Cardiac fibroblast (primary cell): Measurements from ENCODE around the gene EIF4H.
A peak's percentile ranks its signal among the peaks of the same experiment; 100 is the strongest.

Experiments used
- DNase-seq, 2 donors: peaks; one replicate each; pipeline versions ENCODE4 v3.0.0 to v3.0.0-alpha.2; 2010; ENCODE audit warnings: low read depth in 2 of 2
- H3K4me3 ChIP-seq, 2 donors: replicated peaks in 1 of 2; 1 replicate in 1 of 2; 2 replicates in 1 of 2; pipeline ENCODE4 v1.5.1; 2011; ENCODE audit warnings: low read depth in 2 of 2, low read length in 2 of 2, mild to moderate bottlenecking in 2 of 2, moderate library complexity in 1 of 2
- CTCF ChIP-seq: IDR thresholded peaks from one replicate; pipeline ENCODE4 v1.5.1; 2011; ENCODE audit warnings: low read depth, mild to moderate bottlenecking, low read length, inconsistent platforms

The EIF4H gene

GRCh38 chr7:74181821-74182220 is 7.7 kb downstream of the EIF4H start:
- TF ChIP-seq CTCF = no peak
- no peak overlapping the region for H3K4me3 ChIP-seq
- DNase-seq = peak in 1 of 2 donors; percentile 27

- no peak for TF ChIP-seq CTCF
- H3K4me3 ChIP-seq = no peak overlapping the region
- no peak for DNase-seq
Measured at GRCh38 chr7:74182453-74183090, 8.4 kb downstream of the EIF4H start.

GRCh38 chr7:74183142-74183541 is 9.0 kb downstream of the EIF4H start:
- DNase-seq = no peak
- H3K4me3 ChIP-seq = no peak overlapping the region
- no peak for TF ChIP-seq CTCF

GRCh38 chr7:74183653-74184450 is 9.7 kb downstream of the EIF4H start:
- TF ChIP-seq CTCF = peak; percentile 29
- DNase-seq = no peak
- H3K4me3 ChIP-seq = no peak overlapping the region

- DNase-seq = no peak
- H3K4me3 ChIP-seq = no peak overlapping the region
- no peak for TF ChIP-seq CTCF
Measured at GRCh38 chr7:74185016-74185415, 10.9 kb downstream of the EIF4H start.

- peak in 1 of 2 donors; percentile 47 for DNase-seq
- TF ChIP-seq CTCF = no peak
- no peak overlapping the region for H3K4me3 ChIP-seq
Measured at GRCh38 chr7:74185636-74186035, 11.5 kb downstream of the EIF4H start.
